NCI-H2029 (cell line): Measurements from ENCODE around the gene BTRC.
"Not testable (repeated sequence)": the region's sequence is repeated elsewhere in the genome, so short reads cannot be mapped to it uniquely, and the experiment has no call there.

Source experiments
- DNase-seq: peaks from one replicate; lab custom pipeline; 2025; lab: John Stamatoyannopoulos, UW

BTRC gene

GRCh38 chr10:101346177-101346576 lies 7.8 kb upstream of the BTRC start:
- DNase-seq: no peak

- DNase-seq: no peak
Measured at GRCh38 chr10:101351017-101351416, 2.9 kb upstream of the BTRC start.

GRCh38 chr10:101351477-101351876 lies 2.5 kb upstream of the BTRC start:
- no peak for DNase-seq

DNA sequence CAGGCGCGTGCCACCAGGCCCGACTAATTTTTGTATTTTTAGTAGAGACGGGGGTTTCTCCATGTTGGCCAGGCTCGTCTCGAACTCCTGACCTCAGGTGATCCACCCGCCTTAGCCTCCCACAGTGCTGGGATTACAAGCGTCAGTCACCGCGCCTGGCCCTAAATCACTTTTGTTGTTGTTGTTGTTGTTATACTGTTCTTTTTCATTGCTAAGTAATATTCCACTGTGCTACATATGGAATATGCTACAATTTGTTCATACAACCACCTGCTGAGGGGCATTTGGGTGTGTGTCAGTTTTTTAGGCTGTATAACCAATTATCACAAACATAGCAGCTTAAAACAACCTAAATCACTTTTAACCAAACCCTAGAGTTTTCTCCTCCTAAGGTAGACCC lies 1.1 kb upstream of the BTRC start:
- DNase-seq: not testable (repeated sequence)

- no peak for DNase-seq
Measured at GRCh38 chr10:101354328-101355071, 535 bp downstream of the BTRC start.

GRCh38 chr10:101355072-101355706 lies 1.2 kb downstream of the BTRC start:
- no peak for DNase-seq

- DNase-seq: no peak
Measured at GRCh38 chr10:101356132-101356531, 2.2 kb downstream of the BTRC start.

- DNase-seq: no peak
Measured at GRCh38 chr10:101357958-101358357, 4.0 kb downstream of the BTRC start.

GRCh38 chr10:101358706-101359300 lies 4.8 kb downstream of the BTRC start:
- DNase-seq: no peak

DNA sequence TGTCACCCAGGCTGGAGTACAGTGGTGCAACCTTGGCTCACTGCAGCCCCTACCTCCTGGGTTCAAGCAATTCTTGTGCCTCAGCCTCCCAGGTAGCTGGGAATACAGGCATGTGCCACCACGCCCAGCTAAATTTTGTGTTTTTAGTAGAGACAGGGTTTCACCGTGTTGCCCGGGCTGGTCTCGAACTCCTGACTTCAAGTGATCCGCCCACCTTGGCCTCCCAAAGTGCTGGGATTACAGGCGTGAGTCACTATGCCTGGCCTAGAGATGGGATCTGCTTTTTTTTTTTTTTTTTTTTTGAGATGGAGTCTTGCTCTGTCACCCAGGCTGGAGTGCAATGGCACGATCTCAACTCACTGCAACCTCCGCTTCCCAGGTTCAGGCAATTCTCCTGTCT lies 6.1 kb downstream of the BTRC start:
- DNase-seq: not testable (repeated sequence)

DNA sequence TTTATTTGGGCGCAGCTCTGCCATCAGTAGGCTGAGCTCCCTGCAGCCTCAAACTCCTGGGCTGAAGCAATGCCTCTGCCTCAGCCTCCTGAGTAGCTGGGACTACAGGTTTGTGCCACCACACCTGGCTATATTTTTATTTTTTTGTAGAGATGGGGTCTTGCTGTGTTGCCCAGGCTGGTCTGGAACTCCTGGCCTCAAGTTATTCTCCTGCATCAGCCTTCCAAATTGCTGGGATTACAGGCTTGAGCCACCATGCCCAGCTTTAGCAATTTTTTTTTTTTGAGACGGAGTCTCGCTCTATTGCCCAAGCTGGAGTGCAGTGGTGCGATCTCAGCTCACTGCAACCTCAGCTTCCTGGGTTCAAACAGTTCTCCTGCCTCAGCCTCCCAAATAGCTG lies 6.9 kb downstream of the BTRC start:
- not testable (repeated sequence) for DNase-seq

- DNase-seq: no peak
Measured at GRCh38 chr10:101363850-101364400, 10.0 kb downstream of the BTRC start.

DNA sequence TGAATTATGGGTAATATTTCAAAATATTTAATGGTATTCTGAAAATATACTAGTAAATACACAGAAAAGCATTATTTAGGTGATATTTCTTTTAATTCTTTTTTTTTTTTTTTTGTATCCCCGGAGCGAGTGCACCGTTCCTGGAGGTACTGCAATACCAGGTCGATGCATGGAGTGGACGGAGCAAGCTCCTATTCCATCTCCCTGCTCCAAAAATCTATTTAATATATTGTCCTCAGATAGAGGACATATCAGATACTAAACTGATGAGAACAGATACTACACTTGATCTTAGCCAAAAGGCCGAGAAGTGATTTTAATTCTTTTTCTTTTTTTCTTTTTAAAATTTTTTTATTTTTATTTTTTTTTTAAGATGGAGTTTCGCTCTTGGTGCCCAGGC lies 10.8 kb downstream of the BTRC start:
- no peak for DNase-seq

DNA sequence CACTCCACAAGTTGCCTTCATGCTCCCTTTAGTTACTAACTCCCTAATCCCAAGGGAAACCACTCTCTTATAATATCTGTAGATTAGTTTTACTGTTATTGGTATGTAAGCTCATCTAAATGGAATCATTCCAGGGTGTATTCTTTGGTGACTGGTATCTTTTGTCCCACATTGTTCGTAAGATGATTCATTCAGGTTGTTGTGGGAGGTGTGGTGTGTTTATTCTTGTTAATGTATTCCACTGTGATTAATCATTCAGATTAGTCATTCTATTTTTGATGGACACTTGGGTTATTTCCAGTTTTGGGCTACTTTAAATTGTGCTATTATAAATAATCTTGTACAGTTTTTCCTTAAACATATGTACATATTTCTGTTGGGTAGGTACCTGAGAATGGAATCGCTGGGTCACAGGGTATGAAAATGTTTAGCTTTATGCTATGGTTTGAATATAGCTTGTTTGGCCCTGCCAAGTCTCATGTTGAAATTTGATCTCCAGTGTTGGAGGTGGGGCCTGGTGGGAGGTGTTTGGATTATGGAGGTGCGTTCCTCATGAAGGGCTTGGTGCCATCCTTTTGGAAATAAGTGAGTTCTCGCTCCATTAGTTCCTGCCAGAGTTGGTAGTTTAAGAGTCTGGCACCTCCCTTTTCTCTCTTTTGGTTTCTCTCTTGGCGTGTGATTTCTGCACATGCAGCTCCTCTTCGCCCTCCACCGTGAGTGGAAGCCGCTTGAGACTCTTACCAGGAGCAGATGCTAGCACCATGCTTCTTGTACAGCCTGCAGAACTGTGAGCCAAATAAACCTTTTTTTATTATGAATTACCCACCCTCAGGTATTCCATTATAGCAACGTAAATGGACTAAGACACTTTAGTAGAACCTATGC lies 13.8 kb downstream of the BTRC start:
- DNase-seq: no peak

GRCh38 chr10:101373063-101373462 lies 19.1 kb downstream of the BTRC start:
- no peak for DNase-seq

DNA sequence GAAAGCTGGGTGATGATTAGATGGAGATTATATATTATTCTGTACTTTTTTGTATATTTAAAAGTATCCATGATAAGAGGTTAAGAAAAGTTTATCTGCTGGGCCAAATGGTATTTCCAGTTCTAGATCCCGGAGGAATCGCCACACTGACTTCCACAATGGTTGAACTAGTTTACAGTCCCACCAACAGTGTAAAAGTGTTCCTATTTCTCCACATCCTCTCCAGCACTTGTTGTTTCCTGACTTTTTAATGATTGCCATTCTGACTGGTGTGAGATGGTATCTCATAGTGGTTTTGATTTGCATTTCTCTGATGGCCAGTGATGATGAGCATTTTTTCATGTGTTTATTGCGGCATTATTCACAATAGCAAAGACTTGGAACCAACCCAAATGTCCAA lies 20.0 kb downstream of the BTRC start:
- not testable (repeated sequence) for DNase-seq

GRCh38 chr10:101375076-101375475 lies 21.1 kb downstream of the BTRC start:
- DNase-seq: no peak

DNA sequence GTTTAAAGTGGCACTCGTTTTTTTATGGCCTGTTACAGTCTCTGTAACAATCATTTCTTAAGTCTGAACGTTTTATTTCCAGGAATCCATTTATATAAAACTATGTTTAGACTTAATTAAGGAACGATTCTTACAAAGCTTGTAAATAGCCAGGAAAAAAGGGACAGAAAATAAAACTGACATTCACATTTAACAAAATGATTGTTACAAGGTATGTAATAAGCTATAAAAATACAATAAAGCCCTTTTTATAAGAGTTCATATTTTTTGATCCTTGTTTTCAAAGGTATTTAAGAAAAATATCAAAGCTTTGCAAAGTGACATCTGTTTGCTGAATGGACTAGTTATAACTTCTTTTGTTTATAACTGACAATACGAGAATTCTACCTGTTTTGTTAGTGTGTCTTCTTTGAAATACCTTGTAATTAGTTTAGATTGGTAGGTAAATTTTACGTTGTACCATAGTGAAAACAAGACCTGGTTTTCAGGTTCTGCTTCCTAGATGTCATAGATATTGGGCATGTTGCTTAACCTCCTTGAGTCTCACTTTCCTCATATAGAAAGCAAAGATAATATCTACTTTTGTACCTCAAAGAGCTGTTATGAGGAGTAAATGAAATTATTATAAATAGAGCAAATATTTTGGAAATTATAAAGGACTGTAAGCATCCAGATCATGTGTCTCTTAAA lies 25.8 kb downstream of the BTRC start:
- DNase-seq: no peak

DNA sequence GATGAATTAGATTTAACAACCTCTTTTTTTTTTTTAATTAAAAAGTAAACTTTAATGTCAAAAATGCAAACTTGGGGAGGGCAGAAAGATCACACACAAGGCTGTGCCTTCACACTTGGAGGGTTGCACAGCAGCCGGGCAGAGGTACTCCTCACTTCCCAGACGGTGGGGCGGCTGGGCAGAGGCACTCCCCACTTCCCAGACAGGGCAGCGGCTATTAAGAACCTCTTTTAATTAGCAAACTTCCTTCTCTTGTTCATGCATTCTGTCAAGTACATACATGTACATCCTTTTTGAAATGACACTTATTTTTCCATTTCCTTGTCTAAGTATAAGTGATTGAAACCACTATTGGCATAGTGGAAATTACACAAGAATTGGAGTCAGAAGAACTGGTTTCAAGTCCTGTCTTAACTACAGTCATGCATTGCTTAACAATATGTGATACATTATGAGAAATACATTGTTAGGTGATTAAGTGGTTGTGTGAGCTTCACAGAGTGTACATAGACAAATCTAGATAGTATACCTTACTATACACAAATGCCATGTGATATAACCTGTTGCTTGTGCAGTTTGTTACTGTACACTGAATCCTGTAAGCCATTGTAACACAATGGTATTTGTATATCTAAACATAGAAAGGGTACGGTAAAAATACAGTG lies 26.5 kb downstream of the BTRC start:
- DNase-seq: no peak

DNA sequence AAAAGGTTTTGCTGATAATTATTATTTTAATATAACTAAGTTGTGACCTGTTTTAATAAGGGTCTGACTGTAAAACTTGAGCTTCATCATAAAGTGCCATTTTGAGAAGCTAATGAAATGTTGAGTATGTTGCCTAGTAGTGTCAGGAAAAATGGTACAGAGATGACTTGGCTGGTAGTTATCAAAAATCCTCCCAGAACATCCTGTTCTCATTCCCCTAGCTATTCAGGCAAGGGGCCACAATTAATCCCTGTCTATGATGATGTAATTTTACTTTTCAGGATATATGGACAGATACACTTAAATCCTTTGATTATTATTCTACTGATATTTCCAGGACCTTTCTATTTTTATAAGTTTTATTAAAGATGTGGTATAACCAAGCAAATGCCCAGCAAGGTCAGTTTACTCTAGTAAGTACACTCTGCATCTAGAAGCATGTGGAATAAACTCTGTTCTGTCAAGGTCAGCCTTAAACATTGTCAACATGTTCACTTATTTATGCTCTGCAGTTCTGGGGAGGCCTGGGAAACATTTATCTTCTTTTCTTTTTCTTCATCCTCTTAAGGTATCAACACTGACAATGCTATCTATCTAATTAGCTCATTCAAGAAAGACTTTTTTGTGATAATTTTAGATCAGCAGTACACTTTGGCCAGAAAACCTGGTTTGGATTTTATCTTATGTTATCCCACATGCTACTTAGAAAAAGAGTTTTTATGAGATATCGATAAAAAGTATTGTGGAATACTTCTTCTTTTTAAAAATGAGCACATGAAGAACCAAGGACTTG lies 32.1 kb downstream of the BTRC start:
- no peak for DNase-seq
